Natural killer cell (primary cell): ENCODE measurements around the gene ZNF236. TPM values are rescaled to one million over a fixed set of nuclear protein-coding genes. Genes with fewer than 3 reads are reported as not detected.

ENCODE experiments used
- ATAC-seq, 3 donors: fragments of 150-1000 bp in 2 of 3; fragments of 200-7000 bp in 1 of 3; cut with Tn5 transposase; 1 replicate in 1 of 3; 2 replicates in 2 of 3; pipeline ENCODE4 v1.10.0; 2021; ENCODE audit warnings: mild to moderate bottlenecking in 2 of 3, moderate library complexity in 2 of 3
- DNase-seq, 2 donors: peaks; one replicate each; pipeline versions ENCODE4 v3.0.0 to v3.0.0-alpha.2; 2013 to 2021; ENCODE audit warnings: mixed read lengths in 1 of 2
- H3K27ac ChIP-seq: one replicate; pipeline ENCODE4 v1.5.1; 2013; ENCODE audit warnings: mild to moderate bottlenecking, low read length
- H3K27me3 ChIP-seq: one replicate; pipeline ENCODE4 v1.6.1; 2013; ENCODE audit warnings: low read length; ENCODE audit not compliant: control insufficient read depth, insufficient read depth
- H3K36me3 ChIP-seq: one replicate; pipeline ENCODE4 v1.6.1; 2013; ENCODE audit warnings: low read length; ENCODE audit not compliant: control insufficient read depth, insufficient read depth
- H3K4me1 ChIP-seq: one replicate; pipeline ENCODE4 v1.6.1; 2013; ENCODE audit warnings: low read length; ENCODE audit not compliant: control insufficient read depth, insufficient read depth
- H3K4me3 ChIP-seq: one replicate; pipeline ENCODE4 v1.5.1; 2013; ENCODE audit warnings: low read length
- H3K9me3 ChIP-seq: one replicate; pipeline ENCODE4 v1.6.1; 2013; ENCODE audit warnings: low read length; ENCODE audit not compliant: control insufficient read depth, insufficient read depth
- H3K27ac Mint-ChIP-seq, 2 donors: one replicate each; pipeline ENCODE4 v1.8.0; 2022; ENCODE audit warnings: mild to moderate bottlenecking in 2 of 2, mixed read lengths in 2 of 2, moderate library complexity in 1 of 2
- H3K27me3 Mint-ChIP-seq, 2 donors: one replicate each; pipeline ENCODE4 v1.8.0; 2022; ENCODE audit warnings: low read depth in 2 of 2, mixed read lengths in 2 of 2
- H3K36me3 Mint-ChIP-seq: one replicate; pipeline ENCODE4 v1.8.0; 2022; ENCODE audit warnings: mixed read lengths
- H3K4me1 Mint-ChIP-seq, 2 donors: one replicate each; pipeline ENCODE4 v1.8.0; 2022; ENCODE audit warnings: mixed read lengths in 2 of 2
- H3K4me3 Mint-ChIP-seq: one replicate; pipeline ENCODE4 v1.8.0; 2022; ENCODE audit warnings: mild to moderate bottlenecking, moderate library complexity, mixed read lengths
- H3K9me3 Mint-ChIP-seq, 2 donors: one replicate each; pipeline ENCODE4 v1.8.0; 2022; ENCODE audit warnings: mixed read lengths in 2 of 2
- CTCF ChIP-seq: fragments of 200-600 bp; IDR thresholded peaks from one replicate; pipeline ENCODE4 v1.8.0; 2022; ENCODE audit warnings: antibody characterized with exemption
- WGBS: methylation state at CpG from one replicate; pipeline ENCODE4 v1.1.7; 2013; ENCODE audit warnings: missing lambda C conversion rate; ENCODE audit not compliant: insufficient coverage; 5-methylcytosine and 5-hydroxymethylcytosine counted together
- intact Hi-C: fragments of 100-400 bp; cut with micrococcal nuclease; formaldehyde crosslinking; loops from one replicate; pipeline ENCODE4 v1.14.2; 2022
- total RNA-seq, 4 donors: library from RNA; stranded (reverse); fragments of 120-200 nt in 1 of 4; gene quantifications; one replicate each; pipeline versions ENCODE4 v1.2.3 to v1.2.4, GENCODE V29; 2013 to 2022

Gene ZNF236
- total RNA-seq, 3 donors from 2014 or later (not counting 1 experiment from before 2014, with no cell fraction given), result 35.1 to 42.2 (median 39.7) TPM

- Mint-ChIP-seq H3K4me3 (no peak overlapping the region), H3K9me3 (no peaks in the 10 kb centered on the region), H3K36me3 (peaks cover 10% of the 10 kb centered on the region), H3K27ac (no peak overlapping the region), H3K4me1 (peaks cover 25 to 32% of the 10 kb centered on the region in 2 donors), H3K27me3 (no peaks in the 10 kb centered on the region)
- no peak for ATAC-seq
- Histone ChIP-seq H3K4me1 (peaks cover 8% of the 10 kb centered on the region), H3K27ac (no peak overlapping the region), H3K9me3 (no peaks in the 10 kb centered on the region), H3K4me3 (no peak overlapping the region), H3K27me3 (no peaks in the 10 kb centered on the region), H3K36me3 (peaks cover 36% of the 10 kb centered on the region)
- no peak for TF ChIP-seq CTCF
- 97% methylated on average over 4 of the region's 4 CpGs for WGBS
- intact Hi-C loops, result no loop called here
- DNase-seq, result no peak
These were observed 130.4 kb downstream of the ZNF236 start for GRCh38 chr18:76952747-76953146.

- intact Hi-C loops, result no loop called here
- ATAC-seq, result no peak
These were observed 130.8 kb downstream of the ZNF236 start for GRCh38 chr18:76953156-76953555.

GRCh38 chr18:76953583-76954233 is 131.4 kb downstream of the ZNF236 start:
- H3K4me3 Mint-ChIP-seq, result no peak overlapping the region
- no peaks in the 10 kb centered on the region for H3K27me3 Mint-ChIP-seq
- Histone ChIP-seq H3K27me3 (no peaks in the 10 kb centered on the region), H3K36me3 (peaks cover 41% of the 10 kb centered on the region), H3K4me1 (peaks cover 2% of the 10 kb centered on the region), H3K9me3 (no peaks in the 10 kb centered on the region), H3K4me3 (no peak overlapping the region), H3K27ac (no peak overlapping the region)
- H3K4me1 Mint-ChIP-seq, result peaks cover 16 to 22% of the 10 kb centered on the region in 2 donors
- no peak overlapping the region for H3K27ac Mint-ChIP-seq
- no peak for TF ChIP-seq CTCF
- intact Hi-C loops, result no loop called here
- DNase-seq (no peak), ATAC-seq (no peak)
- H3K36me3 Mint-ChIP-seq, result peaks cover 10% of the 10 kb centered on the region
- no peaks in the 10 kb centered on the region for H3K9me3 Mint-ChIP-seq
- 97% methylated on average over 11 of the region's 12 CpGs for WGBS

More at GRCh38 chr18:76953156-76953555, 130.8 kb downstream of the ZNF236 start:
- H3K9me3 Mint-ChIP-seq, result no peaks in the 10 kb centered on the region
- no peak overlapping the region for H3K4me3 Mint-ChIP-seq
- Histone ChIP-seq H3K36me3 (peaks cover 40% of the 10 kb centered on the region), H3K9me3 (no peaks in the 10 kb centered on the region), H3K27ac (no peak overlapping the region), H3K4me1 (peaks cover 8% of the 10 kb centered on the region), H3K27me3 (no peaks in the 10 kb centered on the region), H3K4me3 (no peak overlapping the region)
- no peak for TF ChIP-seq CTCF
- H3K4me1 Mint-ChIP-seq, result peaks cover 22 to 28% of the 10 kb centered on the region in 2 donors
- no peak overlapping the region for H3K27ac Mint-ChIP-seq
- no peaks in the 10 kb centered on the region for H3K27me3 Mint-ChIP-seq
- peaks cover 10% of the 10 kb centered on the region for H3K36me3 Mint-ChIP-seq
- DNase-seq, result no peak
- WGBS, result 95% methylated on average over 6 of the region's 6 CpGs
